Measurements from ENCODE around the gene KRTAP10-6. TPM values are rescaled to one million over a fixed set of nuclear protein-coding genes. Genes with fewer than 3 reads are reported as not detected.

Gene KRTAP10-6
- total RNA-seq (not detected in 2 replicates), polyA plus RNA-seq (not detected in 2 replicates), polyA minus RNA-seq (not detected in 2 replicates)
- total RNA-seq (2013): not detected

GRCh38 chr21:44592446-44593311, at the start of gene KRTAP10-6:
KRTAP10-6 (minus strand) TSS chr21:44592505; CDS start chr21:44592484, 21 bp downstream.
- no peaks in the 10 kb centered on the region for H3K36me3 ChIP-seq (replicated peaks in 1 of 2; ENCODE audit: control extremely low read depth in 1 of 2, control insufficient read depth in 1 of 2, extremely low read depth in 1 of 2, insufficient read depth in 2 of 2, low read length in 1 of 2)
- peaks cover 2% of the 10 kb centered on the region for H3K9me3 Mint-ChIP-seq (ENCODE audit: insufficient read depth)
- H3K4me1 ChIP-seq (ENCODE audit: control insufficient read depth in 2 of 2, insufficient read depth in 2 of 2, low read length in 2 of 2): no peaks in the 10 kb centered on the region
- POLR2A ChIA-PET: no interaction called here
- no peaks in the 10 kb centered on the region for H3K9me3 ChIP-seq (ENCODE audit: control extremely low read depth in 1 of 3, control insufficient read depth in 2 of 3, insufficient read depth in 1 of 3, low read length in 2 of 3)
- H3K79me2 ChIP-seq (ENCODE audit: control insufficient read depth, insufficient read depth, low read length): no peaks in the 10 kb centered on the region
- no peak within 1 kb of the TSS for H2AFZ ChIP-seq (ENCODE audit: insufficient read depth, low read depth, low read length, poor library complexity, severe bottlenecking)
- CTCF ChIA-PET: no interaction called here
- no peak within 1 kb of the TSS for H3K4me2 ChIP-seq (replicated peaks; ENCODE audit: low read depth, low read length, poor library complexity, severe bottlenecking)
- H3K9ac ChIP-seq (ENCODE audit: low read length): no peak within 1 kb of the TSS
- H3K4me1 Mint-ChIP-seq: no peaks in the 10 kb centered on the region
- no peak for DNase-seq
- H3K27me3 Mint-ChIP-seq: peaks cover 17% of the 10 kb centered on the region
- H3K4me3 Mint-ChIP-seq: no peak within 1 kb of the TSS
- TF ChIP-seq CTCF (IDR thresholded peaks at IDR 0.05) (no peak), EZH2 (IDR thresholded peaks at IDR 0.05; ENCODE audit: borderline replicate concordance, insufficient read depth, low read depth, low read length, poor library complexity, severe bottlenecking) (no peak)
- no peak within 1 kb of the TSS for H3K4me3 ChIP-seq (ENCODE audit: control extremely low read depth in 1 of 5, extremely low read depth in 1 of 5, insufficient read depth in 1 of 5, low read depth in 2 of 5, low read length in 4 of 5)
- H4K20me1 ChIP-seq (ENCODE audit: control insufficient read depth, insufficient read depth, low read length, poor library complexity, severe bottlenecking): no peaks in the 10 kb centered on the region
- 70% methylated on average over 30 of the region's 33 CpGs for WGBS (ENCODE audit: insufficient coverage)
- ATAC-seq (ENCODE audit: low read depth): no peak
- H3K27ac ChIP-seq (ENCODE audit: low read length in 2 of 2): no peak within 1 kb of the TSS
- H3K27ac Mint-ChIP-seq: no peak within 1 kb of the TSS
- intact Hi-C loops (cut with micrococcal nuclease): no loop called here
- no peaks in the 10 kb centered on the region for H3K27me3 ChIP-seq (replicated peaks in 1 of 4; ENCODE audit: control extremely low read depth in 1 of 4, control insufficient read depth in 3 of 4, insufficient read depth in 4 of 4, low read length in 3 of 4)

GRCh38 chr21:44640761-44641160, 48.5 kb upstream of the KRTAP10-6 start:
- TF ChIP-seq CTCF (IDR thresholded peaks at IDR 0.05) (no peak), EZH2 (IDR thresholded peaks at IDR 0.05; ENCODE audit: borderline replicate concordance, insufficient read depth, low read depth, low read length, poor library complexity, severe bottlenecking) (no peak)
- H3K4me3 ChIP-seq (ENCODE audit: control extremely low read depth in 1 of 5, extremely low read depth in 1 of 5, insufficient read depth in 1 of 5, low read depth in 2 of 5, low read length in 4 of 5): no peak overlapping the region
- Mint-ChIP-seq H3K27ac (no peak overlapping the region), H3K9me3 (ENCODE audit: insufficient read depth) (peaks cover 11% of the 10 kb centered on the region), H3K27me3 (peaks cover 22% of the 10 kb centered on the region), H3K4me1 (no peaks in the 10 kb centered on the region), H3K4me3 (no peak overlapping the region)
- no peak for DNase-seq
- intact Hi-C loops (cut with micrococcal nuclease): no loop called here
- H4K20me1 ChIP-seq (ENCODE audit: control insufficient read depth, insufficient read depth, low read length, poor library complexity, severe bottlenecking): no peaks in the 10 kb centered on the region
- no peak overlapping the region for H3K4me2 ChIP-seq (replicated peaks; ENCODE audit: low read depth, low read length, poor library complexity, severe bottlenecking)
- no peaks in the 10 kb centered on the region for H3K4me1 ChIP-seq (ENCODE audit: control insufficient read depth in 2 of 2, insufficient read depth in 2 of 2, low read length in 2 of 2)
- no peaks in the 10 kb centered on the region for H3K79me2 ChIP-seq (ENCODE audit: control insufficient read depth, insufficient read depth, low read length)
- H3K27ac ChIP-seq (ENCODE audit: low read length in 2 of 2): no peak overlapping the region
- no peak overlapping the region for H2AFZ ChIP-seq (ENCODE audit: insufficient read depth, low read depth, low read length, poor library complexity, severe bottlenecking)
- H3K9ac ChIP-seq (ENCODE audit: low read length): no peak overlapping the region
- 83% methylated on average over 5 of the region's 5 CpGs for WGBS (ENCODE audit: insufficient coverage)
- peaks cover 0 to 18% (median 0%) of the 10 kb centered on the region in 4 experiments for H3K27me3 ChIP-seq (replicated peaks in 1 of 4; ENCODE audit: control extremely low read depth in 1 of 4, control insufficient read depth in 3 of 4, insufficient read depth in 4 of 4, low read length in 3 of 4)
- peaks cover 0 to 32% (median 12%) of the 10 kb centered on the region in 3 donors for H3K9me3 ChIP-seq (ENCODE audit: control extremely low read depth in 1 of 3, control insufficient read depth in 2 of 3, insufficient read depth in 1 of 3, low read length in 2 of 3)
- POLR2A ChIA-PET: no interaction called here
- no peaks in the 10 kb centered on the region for H3K36me3 ChIP-seq (replicated peaks in 1 of 2; ENCODE audit: control extremely low read depth in 1 of 2, control insufficient read depth in 1 of 2, extremely low read depth in 1 of 2, insufficient read depth in 2 of 2, low read length in 1 of 2)
- CTCF ChIA-PET: no interaction called here
- no peak for ATAC-seq (ENCODE audit: low read depth)

Measured in B cell (primary cell).